Prostate gland (tissue), 2 donors: Measurements from ENCODE around the gene ARSJ. TPM values are rescaled to one million over a fixed set of nuclear protein-coding genes. Genes with fewer than 3 reads are reported as not detected.

Experiments used
- DNase-seq: peaks from one replicate; pipeline ENCODE4 v3.0.0-alpha.2; 2019; ENCODE audit warnings: low spot score
- H3K27ac ChIP-seq, 2 donors: fragments of 200-600 bp; sonication (generic); 2 replicates each; pipeline ENCODE4 v1.5.1; 2017 to 2019
- H3K27me3 ChIP-seq: fragments of 200-600 bp; sonication (generic); replicated peaks from 2 replicates; pipeline ENCODE4 v1.5.1; 2019; ENCODE audit not compliant: insufficient read depth
- H3K36me3 ChIP-seq, 2 donors: fragments of 200-600 bp; sonication (generic); 1 replicate in 1 of 2; 2 replicates in 1 of 2; pipeline versions ENCODE4 v1.5.1 to v1.8.1; 2017 to 2019
- H3K4me1 ChIP-seq: fragments of 200-600 bp; sonication (generic); replicated peaks from 2 replicates; pipeline ENCODE4 v1.5.1; 2019
- H3K4me3 ChIP-seq, 2 donors: fragments of 200-600 bp; sonication (generic); 2 replicates each; pipeline ENCODE4 v1.5.1; 2017 to 2019
- H3K9me3 ChIP-seq: fragments of 200-600 bp; sonication (generic); 2 replicates; pipeline ENCODE4 v1.5.1; 2017
- CTCF ChIP-seq, 4 experiments: fragments of 200-600 bp in 2 of 4; fragments of 450-650 bp in 2 of 4; sonication (generic) in 2 of 4; IDR thresholded peaks; 1 replicate in 3 of 4; 2 replicates in 1 of 4; pipeline ENCODE4 v1.5.1; 2016 to 2019; ENCODE audit warnings: antibody characterized with exemption in 4 of 4, mild to moderate bottlenecking in 2 of 4, moderate library complexity in 2 of 4
- POLR2A ChIP-seq: fragments of 450-650 bp; IDR thresholded peaks from one replicate; pipeline ENCODE4 v1.6.1; 2016; ENCODE audit warnings: antibody characterized with exemption, mild to moderate bottlenecking
- POLR2AphosphoS5 ChIP-seq: sonication (generic); formaldehyde crosslinking; IDR thresholded peaks from one replicate; pipeline ENCODE4 v1.6.1; 2017; ENCODE audit warnings: antibody characterized with exemption
- WGBS: methylation state at CpG from one replicate; pipeline ENCODE4 v1.1.5; 2018; 5-methylcytosine and 5-hydroxymethylcytosine counted together
- intact Hi-C: fragments of 100-400 bp; cut with DNase I; formaldehyde crosslinking; loops from one replicate; pipeline ENCODE4 v1.14.2; 2022
- total RNA-seq, 2 donors: library from RNA; depleted of rRNA; stranded (reverse); fragments of >200 nt; gene quantifications; one replicate each; pipeline ENCODE4 v1.1.0, GENCODE V29; 2016

Gene ARSJ
- total RNA-seq, 2 donors from 2014 or later: 8.8 to 12.5 TPM

- TF ChIP-seq CTCF (IDR thresholded peaks at IDR 0.05) (no peak), POLR2AphosphoS5 (peak; percentile 28)
- WGBS: 49% methylated on average over 3 of the region's 3 CpGs
- DNase-seq: no peak
- Histone ChIP-seq H3K27ac (no peak overlapping the region), H3K9me3 (no peaks in the 10 kb centered on the region), H3K27me3 (no peaks in the 10 kb centered on the region), H3K4me1 (no peaks in the 10 kb centered on the region), H3K36me3 (no peaks in the 10 kb centered on the region), H3K4me3 (no peak overlapping the region)
- intact Hi-C loops: no loop called here
These were observed 11.4 kb upstream of the ARSJ start for GRCh38 chr4:113990886-113991285.

- no peaks in the 10 kb centered on the region for H3K4me1 ChIP-seq
- H3K4me3 ChIP-seq: no peak overlapping the region
- no peaks in the 10 kb centered on the region for H3K36me3 ChIP-seq
- intact Hi-C loops: no loop called here
- no peak for DNase-seq
- 74% methylated on average over 3 of the region's 3 CpGs for WGBS
- TF ChIP-seq CTCF (IDR thresholded peaks at IDR 0.05) (no peak), POLR2AphosphoS5 (no peak), POLR2A (no peak)
- no peak overlapping the region for H3K27ac ChIP-seq
- no peaks in the 10 kb centered on the region for H3K27me3 ChIP-seq
- no peaks in the 10 kb centered on the region for H3K9me3 ChIP-seq
These were observed 8.0 kb upstream of the ARSJ start for GRCh38 chr4:113987382-113987941.

GRCh38 chr4:113982181-113982580, 2.7 kb upstream of the ARSJ start:
- 80% methylated on average over 4 of the region's 4 CpGs for WGBS
- Histone ChIP-seq H3K27ac (no peak overlapping the region), H3K36me3 (no peaks in the 10 kb centered on the region), H3K27me3 (no peaks in the 10 kb centered on the region), H3K9me3 (no peaks in the 10 kb centered on the region), H3K4me3 (no peak overlapping the region), H3K4me1 (peaks cover 4% of the 10 kb centered on the region)
- no peak for DNase-seq
- intact Hi-C loops: no loop called here
- TF ChIP-seq POLR2A: no peak
- no peak for TF ChIP-seq POLR2AphosphoS5
- no peak for TF ChIP-seq CTCF (IDR thresholded peaks at IDR 0.05)

- intact Hi-C loops: no loop called here
- Histone ChIP-seq H3K27me3 (no peaks in the 10 kb centered on the region), H3K27ac (no peak overlapping the region), H3K4me3 (no peak overlapping the region), H3K4me1 (peaks cover 4% of the 10 kb centered on the region), H3K9me3 (no peaks in the 10 kb centered on the region), H3K36me3 (no peaks in the 10 kb centered on the region)
- TF ChIP-seq CTCF (IDR thresholded peaks at IDR 0.05) (no peak), POLR2A (no peak), POLR2AphosphoS5 (no peak)
- 63% methylated on average over 2 of the region's 2 CpGs for WGBS
- DNase-seq: no peak
These were observed 2.1 kb upstream of the ARSJ start for GRCh38 chr4:113981591-113981990.

GRCh38 chr4:113979905-113980615, 613 bp upstream of the ARSJ start:
- intact Hi-C loops: no loop called here
- Histone ChIP-seq H3K4me1 (peaks cover 4% of the 10 kb centered on the region), H3K27ac (peak overlapping the region; percentile 90 to 91), H3K27me3 (no peaks in the 10 kb centered on the region), H3K36me3 (no peaks in the 10 kb centered on the region), H3K9me3 (no peaks in the 10 kb centered on the region), H3K4me3 (peak overlapping the region; percentile 58 to 59)
- TF ChIP-seq CTCF (IDR thresholded peaks at IDR 0.05): no peak
- TF ChIP-seq POLR2AphosphoS5: no peak
- TF ChIP-seq POLR2A: no peak
- 1% methylated on average over 17 of the region's 17 CpGs for WGBS
- no peak for DNase-seq
